ENCODE data around the gene ATF7. TPM values are rescaled to one million over a fixed set of nuclear protein-coding genes. Genes with fewer than 3 reads are reported as not detected.

Gene ATF7
- total and polyA plus RNA-seq, 2 of the 13 experiments (the other 11 are each of a cell fraction or from before 2014, with no cell fraction given) = 9.6 to 16.2 TPM

- no peaks in the 10 kb centered on the region for H3K27me3 ChIP-seq (ENCODE audit: control insufficient read depth in 1 of 2, insufficient read depth in 2 of 2, low read length in 2 of 2)
- POLR2A ChIA-PET = no interaction called here
- H3K9me3 ChIP-seq (ENCODE audit: low read length) = no peaks in the 10 kb centered on the region
- no peak overlapping the region for H2AFZ ChIP-seq (ENCODE audit: low read length)
- H3K4me2 ChIP-seq (ENCODE audit: low read depth, low read length) = no peak overlapping the region
- WGBS (ENCODE audit: low lambda C conversion rate) = 97% methylated on average over 6 of the region's 6 CpGs
- no peak overlapping the region for H3K4me3 ChIP-seq (replicated peaks in 1 of 3; ENCODE audit: insufficient read depth in 1 of 3, low read depth in 2 of 3, low read length in 3 of 3)
- no TSS peak for BruUV-seq (replicated peaks)
- CTCF ChIA-PET (ENCODE audit: low intra/inter-chr PET ratio, low total read pairs) = no interaction called here
- DNase-seq (ENCODE audit: low spot score) (no peak), FAIRE-seq (peak; percentile 4), ATAC-seq (no peak)
- peaks cover 11% of the 10 kb centered on the region for H3K4me1 ChIP-seq (ENCODE audit: insufficient read depth, low read length)
- H3K27ac ChIP-seq (ENCODE audit: extremely low read length, insufficient read depth, low read length) = no peak overlapping the region
- H3K36me3 ChIP-seq (replicated peaks in 1 of 2; ENCODE audit: control insufficient read depth in 1 of 2, insufficient read depth in 2 of 2, low read length in 2 of 2) = no peaks in the 10 kb centered on the region
- no peak overlapping the region for H3K9ac ChIP-seq (ENCODE audit: insufficient read depth, low read depth, low read length)
- H3K79me2 ChIP-seq (ENCODE audit: insufficient read depth, low read length) = no peaks in the 10 kb centered on the region
- no peaks in the 10 kb centered on the region for H4K20me1 ChIP-seq (ENCODE audit: insufficient read depth, low read length)
- TF ChIP-seq ZNF75D (CRISPR knock-in tag; IDR thresholded peaks at IDR 0.05; ENCODE audit: borderline replicate concordance) (no peak), MTA3 (CRISPR knock-in tag; IDR thresholded peaks at IDR 0.05) (no peak), MAF1 (CRISPR knock-in tag; IDR thresholded peaks at IDR 0.05; ENCODE audit: borderline replicate concordance) (no peak), UBTF (CRISPR knock-in tag; IDR thresholded peaks at IDR 0.05) (no peak), POLR2AphosphoS2 (IDR thresholded peaks at IDR 0.05; ENCODE audit: low read depth, low read length) (no peak), ZFX (CRISPR knock-in tag; IDR thresholded peaks at IDR 0.05; ENCODE audit: low read depth) (no peak), ZNF547 (CRISPR knock-in tag; IDR thresholded peaks at IDR 0.05) (no peak), DMTF1 (CRISPR knock-in tag; IDR thresholded peaks at IDR 0.05) (no peak), PRDM10 (CRISPR knock-in tag; IDR thresholded peaks at IDR 0.05; ENCODE audit: low read depth) (no peak), ZBTB42 (CRISPR knock-in tag; IDR thresholded peaks at IDR 0.05) (no peak), KLF13 (CRISPR knock-in tag; IDR thresholded peaks at IDR 0.05) (no peak), MTERF4 (CRISPR knock-in tag; IDR thresholded peaks at IDR 0.05) (no peak)
- intact Hi-C loops (cut with micrococcal nuclease; ENCODE audit: unreplicated experiment) = no loop called here
- in situ Hi-C loops (cut with HindIII; ENCODE audit: extremely low pct_ligation_motif_present, low pct_unique_long_range_greater_than_20kb) = no loop called here
Observed at GRCh38 chr12:53560351-53560750, 65.8 kb downstream of the ATF7 start.

Data from HepG2 (cell line).